ENCODE data around the gene BRD9.

BRD9 gene

DNA sequence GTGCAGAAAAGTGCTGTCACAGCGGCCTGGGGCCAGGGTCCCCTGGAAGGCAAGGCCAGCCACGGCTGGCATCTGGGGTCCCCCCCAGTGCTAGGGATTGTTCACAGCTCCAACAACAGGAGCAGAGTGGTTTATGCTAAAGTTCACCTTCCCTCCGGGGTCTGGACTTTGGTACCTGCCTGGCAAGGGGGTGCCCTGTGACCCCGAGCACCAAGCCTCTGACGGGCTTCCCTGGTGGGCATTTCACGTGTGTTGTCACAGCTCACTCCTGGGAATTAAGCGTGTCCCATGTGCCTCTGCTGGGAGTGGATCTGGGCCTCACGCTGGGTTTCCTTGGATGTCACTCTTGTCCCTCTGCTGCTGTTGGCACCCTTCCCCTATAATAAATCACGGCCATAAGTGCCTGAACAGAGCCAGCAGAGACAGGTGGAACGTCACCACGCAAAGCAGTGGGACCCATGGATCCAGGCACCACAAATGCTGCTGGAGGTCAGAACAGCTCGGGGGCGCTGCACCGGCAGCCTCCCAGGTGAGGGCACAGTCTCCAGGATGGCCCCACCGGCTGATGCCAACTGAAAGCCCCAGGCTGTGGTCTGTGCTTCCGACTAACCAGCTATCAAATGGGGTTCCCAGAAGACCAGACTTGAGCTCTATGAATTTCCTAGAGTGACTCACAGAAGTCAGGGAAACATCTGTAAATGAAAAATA is 24.0 kb downstream of the BRD9 start:
- no peak for DNase-seq (ENCODE audit: low read depth)
- no peak overlapping the region for H3K4me3 ChIP-seq (replicated peaks; ENCODE audit: low read depth, low read length)
- TF ChIP-seq, protein P1, sequence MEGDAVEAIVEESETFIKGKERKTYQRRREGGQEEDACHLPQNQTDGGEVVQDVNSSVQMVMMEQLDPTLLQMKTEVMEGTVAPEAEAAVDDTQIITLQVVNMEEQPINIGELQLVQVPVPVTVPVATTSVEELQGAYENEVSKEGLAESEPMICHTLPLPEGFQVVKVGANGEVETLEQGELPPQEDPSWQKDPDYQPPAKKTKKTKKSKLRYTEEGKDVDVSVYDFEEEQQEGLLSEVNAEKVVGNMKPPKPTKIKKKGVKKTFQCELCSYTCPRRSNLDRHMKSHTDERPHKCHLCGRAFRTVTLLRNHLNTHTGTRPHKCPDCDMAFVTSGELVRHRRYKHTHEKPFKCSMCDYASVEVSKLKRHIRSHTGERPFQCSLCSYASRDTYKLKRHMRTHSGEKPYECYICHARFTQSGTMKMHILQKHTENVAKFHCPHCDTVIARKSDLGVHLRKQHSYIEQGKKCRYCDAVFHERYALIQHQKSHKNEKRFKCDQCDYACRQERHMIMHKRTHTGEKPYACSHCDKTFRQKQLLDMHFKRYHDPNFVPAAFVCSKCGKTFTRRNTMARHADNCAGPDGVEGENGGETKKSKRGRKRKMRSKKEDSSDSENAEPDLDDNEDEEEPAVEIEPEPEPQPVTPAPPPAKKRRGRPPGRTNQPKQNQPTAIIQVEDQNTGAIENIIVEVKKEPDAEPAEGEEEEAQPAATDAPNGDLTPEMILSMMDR (IDR thresholded peaks at IDR 0.05; ENCODE audit: low read length, missing control alignments), result no peak

DNA sequence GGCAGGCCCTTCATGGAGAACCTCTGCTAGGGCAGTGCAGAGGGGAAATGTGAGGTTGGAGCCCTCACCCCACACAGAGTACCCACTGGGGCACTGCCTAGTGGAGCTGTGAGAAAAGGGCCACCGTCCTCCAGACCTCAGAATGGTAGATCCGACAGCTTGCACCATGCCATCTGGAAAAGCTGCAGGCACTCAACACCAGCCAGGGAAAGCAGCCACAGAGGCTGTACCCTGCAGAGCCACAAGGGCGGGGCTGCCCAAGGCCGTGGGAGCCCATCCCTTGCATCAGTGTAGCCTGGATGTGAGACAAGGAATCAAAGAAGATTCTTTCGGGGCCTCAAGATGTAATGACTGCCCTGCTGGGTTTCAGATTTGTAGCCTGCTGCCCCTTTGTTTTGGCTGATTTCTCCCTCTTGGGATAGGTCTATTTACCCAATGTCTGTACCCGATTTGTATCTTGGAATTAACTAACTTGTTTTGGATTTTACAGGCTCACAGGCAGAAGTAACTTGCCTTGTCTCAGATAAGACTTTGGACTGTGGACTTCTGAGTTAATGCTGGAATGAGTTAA is 25.2 kb downstream of the BRD9 start:
- H3K4me3 ChIP-seq (replicated peaks; ENCODE audit: low read depth, low read length), result no peak overlapping the region
- DNase-seq (ENCODE audit: low read depth), result no peak
- TF ChIP-seq, protein P1 (IDR thresholded peaks at IDR 0.05; ENCODE audit: low read length, missing control alignments), result no peak

DNA sequence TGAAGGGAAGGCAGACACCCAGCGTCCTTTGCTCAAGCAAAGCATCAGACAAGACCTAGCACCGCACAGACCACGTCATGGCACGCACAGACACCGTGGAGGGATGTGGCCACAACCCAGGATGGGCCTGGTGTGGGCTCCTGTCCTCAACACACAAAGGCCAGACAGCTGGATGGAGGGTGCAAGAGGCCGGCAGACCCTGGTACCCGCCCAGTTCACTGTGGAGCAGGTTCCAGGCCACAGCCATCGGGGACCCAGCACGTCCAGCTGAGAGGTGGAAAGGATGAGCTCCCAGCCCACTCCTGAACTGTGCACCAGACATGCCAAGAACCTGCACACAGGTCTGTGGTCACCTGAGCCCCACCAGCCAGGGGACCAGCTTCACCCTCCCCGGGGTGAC is 26.8 kb downstream of the BRD9 start:
- no peak for DNase-seq (ENCODE audit: low read depth)
- no peak overlapping the region for H3K4me3 ChIP-seq (replicated peaks; ENCODE audit: low read depth, low read length)
- TF ChIP-seq, protein P1 (IDR thresholded peaks at IDR 0.05; ENCODE audit: low read length, missing control alignments), result no peak

DNA sequence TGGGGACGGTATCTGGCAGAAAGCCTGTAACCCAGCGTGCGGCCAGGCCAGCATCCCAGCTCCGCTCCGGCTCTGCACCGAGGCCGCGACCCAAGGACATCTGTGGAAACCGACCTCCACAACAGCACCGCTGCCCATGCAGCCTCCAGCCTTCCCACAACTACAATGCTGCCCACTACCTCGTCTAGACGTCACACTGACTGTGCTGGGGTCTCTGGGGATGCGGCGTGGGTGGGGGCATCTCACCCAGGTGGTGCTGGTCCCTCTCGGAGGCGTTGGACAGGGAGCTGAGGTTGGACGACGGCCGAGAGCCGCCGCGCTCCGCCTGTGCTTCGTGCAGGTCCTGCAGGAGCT is 27.5 kb downstream of the BRD9 start:
- no peak overlapping the region for H3K4me3 ChIP-seq (replicated peaks; ENCODE audit: low read depth, low read length)
- TF ChIP-seq, protein P1 (IDR thresholded peaks at IDR 0.05; ENCODE audit: low read length, missing control alignments), result no peak
- no peak for DNase-seq (ENCODE audit: low read depth)

DNA sequence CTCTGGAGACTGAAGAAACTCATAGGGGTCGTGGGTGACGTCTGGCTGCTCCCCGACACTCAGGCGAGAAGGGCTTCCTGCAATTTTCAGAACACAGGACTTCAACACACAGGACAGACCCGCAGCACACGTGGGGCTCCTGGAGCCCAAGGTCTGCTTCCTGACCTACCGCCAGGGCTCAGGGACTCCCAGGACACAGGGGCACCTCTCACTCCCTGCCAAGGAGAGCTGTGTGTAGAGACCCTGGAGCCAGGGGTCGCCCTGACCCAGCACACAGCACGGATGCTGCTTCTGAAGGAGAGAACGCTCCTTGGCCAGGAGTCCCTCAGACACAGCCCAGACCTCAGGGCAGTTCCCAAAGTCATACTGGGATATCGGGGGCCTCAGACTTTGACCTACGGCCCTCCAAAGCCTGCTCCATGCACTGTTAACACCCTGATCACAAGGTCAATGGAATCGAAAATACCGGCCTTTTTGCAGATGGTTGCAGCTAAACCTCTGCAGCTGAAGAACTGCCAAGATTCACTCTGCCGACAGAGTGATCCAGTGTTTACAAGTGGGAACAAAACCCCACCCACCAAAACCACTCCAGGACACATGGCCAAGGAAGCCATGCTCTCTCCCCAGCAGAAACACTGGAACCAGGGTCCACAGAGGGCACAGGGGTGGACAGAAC is 28.0 kb downstream of the BRD9 start:
- TF ChIP-seq, protein P1 (IDR thresholded peaks at IDR 0.05; ENCODE audit: low read length, missing control alignments), result no peak
- H3K4me3 ChIP-seq (replicated peaks; ENCODE audit: low read depth, low read length), result no peak overlapping the region
- no peak for DNase-seq (ENCODE audit: low read depth)

DNA sequence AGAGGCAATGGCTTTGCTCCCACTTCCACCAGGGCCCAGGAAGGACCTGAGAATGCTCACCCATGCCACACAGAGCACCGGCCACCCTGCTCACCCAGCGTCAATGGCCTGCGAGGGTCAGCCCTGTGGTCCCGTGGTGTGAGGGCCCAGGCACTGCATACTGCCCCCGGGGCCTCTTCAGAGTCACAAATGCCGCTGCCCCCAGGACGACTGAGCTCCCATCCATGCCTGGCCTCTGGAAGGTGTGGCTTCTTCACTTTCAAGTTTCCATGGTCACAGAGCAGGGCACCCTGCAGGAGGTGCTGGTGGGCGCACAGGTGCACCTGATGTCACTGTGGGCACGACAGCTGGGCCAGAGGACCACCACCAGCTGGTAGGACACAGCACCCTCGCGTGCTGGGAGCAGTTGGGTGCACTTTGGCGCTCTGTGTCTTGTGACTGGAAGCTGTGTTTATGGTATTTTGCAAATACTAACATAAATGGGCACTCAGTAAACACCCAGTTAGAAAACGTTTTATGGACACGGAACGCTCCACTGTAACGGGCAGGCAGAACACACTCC is 29.3 kb downstream of the BRD9 start:
- TF ChIP-seq, protein P1 (IDR thresholded peaks at IDR 0.05; ENCODE audit: low read length, missing control alignments), result no peak
- H3K4me3 ChIP-seq (replicated peaks; ENCODE audit: low read depth, low read length), result no peak overlapping the region
- DNase-seq (ENCODE audit: low read depth), result no peak

Data from fibroblast of pulmonary artery (primary cell).